ENCODE data around the gene NLK. TPM values are rescaled to one million over a fixed set of nuclear protein-coding genes. Genes with fewer than 3 reads are reported as not detected.

NLK gene
- total and polyA plus RNA-seq, 5 donors: 11.7 to 28.1 (median 21.9) TPM

DNA sequence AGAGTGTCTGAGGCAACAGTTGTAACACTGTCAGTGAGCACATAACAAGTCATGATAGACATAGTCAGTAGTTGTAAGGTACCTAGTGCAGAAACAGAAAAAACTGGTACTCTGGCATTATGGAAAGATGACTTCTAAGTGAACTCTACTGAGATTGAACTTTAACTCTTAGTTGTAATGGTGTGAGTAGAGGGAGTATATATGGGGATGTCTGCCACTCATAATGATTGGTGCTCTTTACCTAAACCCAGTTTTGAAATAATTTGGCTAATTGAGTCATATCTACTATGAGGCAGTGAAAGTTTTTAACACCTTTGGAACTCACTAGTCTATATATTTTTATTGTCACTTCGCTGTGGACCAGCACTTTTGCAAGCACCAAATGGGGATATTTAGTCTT is 6.6 kb downstream of the NLK start:
- DNase-seq (no peak), ATAC-seq (peak; percentile 14 to 57)
- Histone ChIP-seq H3K4me1 (ENCODE audit: control insufficient read depth, insufficient read depth, low read length) (peaks cover 6% of the 10 kb centered on the region), H3K4me3 (ENCODE audit: low read length) (no peak overlapping the region), H3K27me3 (ENCODE audit: control insufficient read depth, insufficient read depth) (no peaks in the 10 kb centered on the region), H3K9me3 (ENCODE audit: control insufficient read depth, low read length) (no peaks in the 10 kb centered on the region), H3K27ac (ENCODE audit: low read length) (no peak overlapping the region)
- intact Hi-C loops (cut with DNase I): no loop called here
- WGBS: 97% methylated on average over 1 of the region's 1 CpG

- WGBS: 64% methylated on average over 3 of the region's 3 CpGs
- no peaks in the 10 kb centered on the region for H3K27me3 ChIP-seq (ENCODE audit: control insufficient read depth, insufficient read depth)
- H3K4me1 ChIP-seq (ENCODE audit: control insufficient read depth, insufficient read depth, low read length): peaks cover 3% of the 10 kb centered on the region
- intact Hi-C loops (cut with DNase I): no loop called here
- DNase-seq (no peak), ATAC-seq (no peak)
- no peak overlapping the region for H3K4me3 ChIP-seq (ENCODE audit: low read length)
- no peak overlapping the region for H3K27ac ChIP-seq (ENCODE audit: low read length)
- H3K9me3 ChIP-seq (ENCODE audit: control insufficient read depth, low read length): no peaks in the 10 kb centered on the region
Measured at GRCh38 chr17:28053044-28053670, 10.7 kb downstream of the NLK start.

- no peak overlapping the region for H3K4me3 ChIP-seq (ENCODE audit: low read length)
- no peak overlapping the region for H3K27ac ChIP-seq (ENCODE audit: low read length)
- no peaks in the 10 kb centered on the region for H3K27me3 ChIP-seq (ENCODE audit: control insufficient read depth, insufficient read depth)
- WGBS: 74% methylated on average over 2 of the region's 2 CpGs
- peaks cover 6% of the 10 kb centered on the region for H3K4me1 ChIP-seq (ENCODE audit: control insufficient read depth, insufficient read depth, low read length)
- no peak for ATAC-seq
- no peak for DNase-seq
- H3K9me3 ChIP-seq (ENCODE audit: control insufficient read depth, low read length): no peaks in the 10 kb centered on the region
- intact Hi-C loops (cut with DNase I): no loop called here
Measured at GRCh38 chr17:28053725-28054124, 11.2 kb downstream of the NLK start.

GRCh38 chr17:28055546-28056275 is 13.2 kb downstream of the NLK start:
- WGBS: 56% methylated on average over 2 of the region's 2 CpGs
- peaks cover 4% of the 10 kb centered on the region for H3K4me1 ChIP-seq (ENCODE audit: control insufficient read depth, insufficient read depth, low read length)

GRCh38 chr17:28056276-28056620 is 13.8 kb downstream of the NLK start:
- WGBS: 65% methylated on average over 3 of the region's 3 CpGs
- DNase-seq: no peak
- Histone ChIP-seq H3K27ac (ENCODE audit: low read length) (no peak overlapping the region), H3K4me1 (ENCODE audit: control insufficient read depth, insufficient read depth, low read length) (peaks cover 4% of the 10 kb centered on the region), H3K9me3 (ENCODE audit: control insufficient read depth, low read length) (no peaks in the 10 kb centered on the region), H3K27me3 (ENCODE audit: control insufficient read depth, insufficient read depth) (no peaks in the 10 kb centered on the region), H3K4me3 (ENCODE audit: low read length) (no peak overlapping the region)
- no peak for ATAC-seq
- intact Hi-C loops (cut with DNase I): no loop called here

More at GRCh38 chr17:28055546-28056275, 13.2 kb downstream of the NLK start:
- Histone ChIP-seq H3K27me3 (ENCODE audit: control insufficient read depth, insufficient read depth) (no peaks in the 10 kb centered on the region), H3K4me3 (ENCODE audit: low read length) (no peak overlapping the region), H3K27ac (ENCODE audit: low read length) (no peak overlapping the region), H3K9me3 (ENCODE audit: control insufficient read depth, low read length) (no peaks in the 10 kb centered on the region)
- intact Hi-C loops (cut with DNase I): no loop called here
- no peak for DNase-seq
- ATAC-seq: no peak

DNA sequence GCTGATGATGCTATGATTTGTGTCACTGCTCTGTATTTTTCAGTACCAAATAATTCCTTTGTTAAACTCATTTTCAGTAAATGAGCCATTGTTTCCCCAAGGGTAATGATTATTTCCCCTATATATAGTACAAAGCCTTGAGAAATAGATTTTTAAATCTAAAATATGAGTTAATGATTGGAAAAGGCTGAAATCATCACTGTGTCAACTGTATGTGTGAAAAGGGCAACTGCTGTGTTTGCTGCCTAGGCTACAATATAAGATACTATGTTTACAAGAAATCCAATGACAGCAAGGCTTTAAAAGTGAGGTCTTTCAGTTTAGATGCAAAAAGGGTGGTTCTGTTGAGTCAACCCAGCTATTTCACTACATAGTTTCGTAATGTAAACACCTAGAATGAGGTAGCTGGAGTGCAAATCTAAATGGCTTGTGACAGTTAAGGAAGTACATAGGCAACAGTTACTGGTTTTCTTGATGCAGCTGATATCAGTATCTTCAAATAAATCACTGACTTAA is 15.3 kb downstream of the NLK start:
- ATAC-seq: no peak
- 94% methylated on average over 1 of the region's 1 CpG for WGBS

DNA sequence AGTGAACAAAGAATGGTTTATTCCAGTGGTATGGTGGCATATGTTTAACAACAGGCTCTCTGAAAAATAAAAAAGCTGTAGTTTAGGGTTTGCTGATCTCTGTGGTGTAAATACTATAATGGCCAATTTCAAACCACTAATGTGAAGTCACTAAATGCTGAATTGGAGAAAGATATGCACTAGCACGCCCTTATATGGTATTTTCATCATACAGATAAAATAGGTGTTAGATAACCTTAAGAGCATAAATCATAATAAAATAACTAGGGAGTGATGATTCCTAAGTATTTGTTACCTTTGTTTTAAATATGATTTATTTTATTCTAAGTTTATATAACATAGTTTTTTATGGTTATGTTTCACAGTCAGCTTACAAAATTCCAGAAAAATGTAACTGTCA is 17.2 kb downstream of the NLK start:
- H3K27me3 ChIP-seq (ENCODE audit: control insufficient read depth, insufficient read depth): no peaks in the 10 kb centered on the region
- ATAC-seq (no peak), DNase-seq (no peak)
- no peak overlapping the region for H3K27ac ChIP-seq (ENCODE audit: low read length)
- intact Hi-C loops (cut with DNase I): no loop called here
- no peaks in the 10 kb centered on the region for H3K9me3 ChIP-seq (ENCODE audit: control insufficient read depth, low read length)
- H3K4me1 ChIP-seq (ENCODE audit: control insufficient read depth, insufficient read depth, low read length): peaks cover 5% of the 10 kb centered on the region
- H3K4me3 ChIP-seq (ENCODE audit: low read length): no peak overlapping the region
- WGBS: 90% methylated on average over 1 of the region's 1 CpG

More for the DNA sequence above, 15.3 kb downstream of the NLK start:
- H3K27ac ChIP-seq (ENCODE audit: low read length): no peak overlapping the region
- intact Hi-C loops (cut with DNase I): no loop called here
- no peak overlapping the region for H3K4me3 ChIP-seq (ENCODE audit: low read length)
- H3K27me3 ChIP-seq (ENCODE audit: control insufficient read depth, insufficient read depth): no peaks in the 10 kb centered on the region
- no peak for DNase-seq
- peaks cover 4% of the 10 kb centered on the region for H3K4me1 ChIP-seq (ENCODE audit: control insufficient read depth, insufficient read depth, low read length)
- no peaks in the 10 kb centered on the region for H3K9me3 ChIP-seq (ENCODE audit: control insufficient read depth, low read length)

DNA sequence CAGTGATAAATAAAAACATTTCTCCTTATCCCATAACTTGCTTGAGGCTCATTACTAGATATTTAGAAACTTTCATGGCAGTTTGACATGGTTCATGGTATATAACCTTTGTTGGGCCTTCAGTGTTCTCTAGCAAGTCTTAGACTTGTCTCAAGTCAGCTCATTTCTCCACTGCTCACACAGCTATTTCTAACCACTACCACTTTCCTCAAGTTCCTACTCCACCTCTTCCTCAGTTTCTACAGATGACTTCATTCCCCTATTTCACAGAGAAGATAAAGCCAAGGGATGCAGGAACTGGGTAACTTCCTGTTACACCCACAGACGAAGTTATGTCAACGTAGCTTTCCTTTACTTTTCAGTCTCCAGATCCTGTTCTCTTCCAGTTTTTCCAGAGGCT is 23.2 kb downstream of the NLK start:
- DNase-seq: no peak
- WGBS: 51% methylated on average over 2 of the region's 2 CpGs
- ATAC-seq: peak; percentile 33 to 95
- no peaks in the 10 kb centered on the region for H3K27me3 ChIP-seq (ENCODE audit: control insufficient read depth, insufficient read depth)
- H3K9me3 ChIP-seq (ENCODE audit: control insufficient read depth, low read length): no peaks in the 10 kb centered on the region
- no peak overlapping the region for H3K4me3 ChIP-seq (ENCODE audit: low read length)
- peaks cover 7% of the 10 kb centered on the region for H3K4me1 ChIP-seq (ENCODE audit: control insufficient read depth, insufficient read depth, low read length)
- no peak overlapping the region for H3K27ac ChIP-seq (ENCODE audit: low read length)
- intact Hi-C loops (cut with DNase I): no loop called here

GRCh38 chr17:28069061-28069460 is 26.6 kb downstream of the NLK start:
- intact Hi-C loops (cut with DNase I): no loop called here
- ATAC-seq (no peak), DNase-seq (no peak)
- WGBS: 98% methylated on average over 1 of the region's 1 CpG
- Histone ChIP-seq H3K9me3 (ENCODE audit: control insufficient read depth, low read length) (no peaks in the 10 kb centered on the region), H3K27me3 (ENCODE audit: control insufficient read depth, insufficient read depth) (no peaks in the 10 kb centered on the region), H3K4me3 (ENCODE audit: low read length) (no peak overlapping the region), H3K27ac (ENCODE audit: low read length) (no peak overlapping the region), H3K4me1 (ENCODE audit: control insufficient read depth, insufficient read depth, low read length) (peaks cover 4% of the 10 kb centered on the region)

DNA sequence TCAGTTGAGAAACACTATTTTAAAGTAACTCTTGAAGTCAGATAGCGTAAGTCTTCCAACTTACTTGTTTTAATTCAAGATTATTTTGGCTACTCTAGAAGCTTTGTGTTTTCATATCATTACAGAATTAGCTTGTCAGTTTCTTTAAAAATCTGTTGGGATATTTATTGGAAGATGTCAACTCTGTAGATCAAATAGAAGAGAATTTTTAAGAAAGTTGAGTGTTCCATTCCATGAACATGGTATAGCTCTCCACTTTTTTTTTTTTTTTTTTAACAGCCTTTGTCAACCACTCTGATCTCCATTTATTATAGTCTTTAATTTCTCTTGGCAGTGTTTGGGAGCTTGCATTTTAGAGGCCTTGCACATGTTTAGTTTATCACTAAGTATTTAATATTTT is 28.7 kb downstream of the NLK start:
- no peak for ATAC-seq
- 99% methylated on average over 1 of the region's 1 CpG for WGBS
- Histone ChIP-seq H3K27me3 (ENCODE audit: control insufficient read depth, insufficient read depth) (no peaks in the 10 kb centered on the region), H3K4me1 (ENCODE audit: control insufficient read depth, insufficient read depth, low read length) (no peaks in the 10 kb centered on the region), H3K9me3 (ENCODE audit: control insufficient read depth, low read length) (no peaks in the 10 kb centered on the region), H3K27ac (ENCODE audit: low read length) (no peak overlapping the region), H3K4me3 (ENCODE audit: low read length) (no peak overlapping the region)
- DNase-seq: no peak
- intact Hi-C loops (cut with DNase I): no loop called here

DNA sequence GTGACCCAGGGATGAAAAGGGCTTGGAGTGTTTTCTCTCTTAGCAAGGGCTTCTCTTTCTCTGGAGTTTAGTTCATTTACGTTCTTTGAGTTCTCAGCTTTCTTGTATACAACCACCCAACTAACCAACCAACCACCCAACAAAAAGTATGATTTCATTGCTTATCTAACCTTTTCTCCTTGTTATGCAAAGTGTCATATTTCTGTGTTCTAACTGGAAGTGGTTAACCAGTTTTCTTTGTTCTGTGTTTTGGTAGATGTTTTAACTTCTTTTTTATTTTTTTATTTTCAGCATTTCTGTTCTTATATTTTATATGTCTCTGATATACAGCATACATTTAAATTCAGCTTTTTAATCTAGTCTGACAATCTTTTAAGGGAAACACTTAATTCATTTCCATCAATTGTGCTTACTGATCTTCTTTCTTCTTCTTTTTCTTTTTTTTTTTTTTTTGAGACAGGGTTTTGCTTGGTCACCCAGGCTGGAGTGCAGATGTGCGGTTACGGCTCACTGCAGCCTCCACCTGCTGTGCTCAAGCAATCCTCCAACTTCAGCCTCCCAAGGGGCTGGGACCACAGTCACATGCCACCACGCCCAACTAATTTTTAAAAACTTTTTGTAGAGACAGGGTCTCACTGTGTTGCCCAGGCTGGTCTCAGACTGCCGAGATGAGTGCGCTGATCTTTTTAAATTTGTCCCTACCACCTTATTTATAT is 29.6 kb downstream of the NLK start:
- no peaks in the 10 kb centered on the region for H3K4me1 ChIP-seq (ENCODE audit: control insufficient read depth, insufficient read depth, low read length)
- ATAC-seq: no peak
- H3K9me3 ChIP-seq (ENCODE audit: control insufficient read depth, low read length): no peaks in the 10 kb centered on the region
- intact Hi-C loops (cut with DNase I): no loop called here
- H3K27me3 ChIP-seq (ENCODE audit: control insufficient read depth, insufficient read depth): no peaks in the 10 kb centered on the region
- H3K27ac ChIP-seq (ENCODE audit: low read length): no peak overlapping the region
- no peak for DNase-seq
- no peak overlapping the region for H3K4me3 ChIP-seq (ENCODE audit: low read length)
- 98% methylated on average over 6 of the region's 6 CpGs for WGBS

Data from right cardiac atrium (tissue), 5 donors.